IMR-90 (cell line): Measurements from ENCODE around the gene RIOX2. TPM values are rescaled to one million over a fixed set of nuclear protein-coding genes. Genes with fewer than 3 reads are reported as not detected.

ENCODE experiments used
- ATAC-seq: fragments of 200-7000 bp; cut with Tn5 transposase; 2 replicates; pipeline ENCODE4 v1.9.1; 2020; ENCODE audit warnings: low read depth, mild to moderate bottlenecking, moderate library complexity
- BruUV-seq: library from RNA; stranded (reverse); fragments of 400-500 nt; replicated peaks from 2 replicates; lab custom pipeline; 2021; lab: Mats Ljungman, UMichigan
- CTCF ChIA-PET: fragments of 300-600 bp; formaldehyde crosslinking; extraction: SDS; loops from one replicate; lab custom pipeline; 2021; ENCODE audit warnings: antibody characterized with exemption; lab: Yijun Ruan, JAX
- POLR2A ChIA-PET: fragments of 300-600 bp; sonication (Branson Sonifier 250); formaldehyde crosslinking; loops from one replicate; lab custom pipeline; 2022; ENCODE audit warnings: antibody characterized with exemption; ENCODE audit not compliant: unreplicated experiment; lab: Charles Lee
- DNase-seq: peaks from one replicate; pipeline ENCODE4 v3.0.0; 2013
- H2AFZ ChIP-seq: replicated peaks from 2 replicates; pipeline ENCODE3; 2013; ENCODE audit warnings: low read length, mild to moderate bottlenecking; ENCODE audit not compliant: poor library complexity
- H2AK5ac ChIP-seq: 2 replicates; pipeline ENCODE4 v1.6.1; 2013; ENCODE audit warnings: low read depth, low read length, inconsistent platforms
- H2AK9ac ChIP-seq: replicated peaks from 2 replicates; pipeline ENCODE3; 2013; ENCODE audit warnings: mild to moderate bottlenecking, low read depth, low read length, moderate library complexity; ENCODE audit not compliant: poor library complexity
- H2BK120ac ChIP-seq: 2 replicates; pipeline ENCODE4 v1.6.1; 2013; ENCODE audit warnings: low read depth, low read length, inconsistent platforms
- H2BK15ac ChIP-seq: 3 replicates; pipeline ENCODE4 v1.6.1; 2013; ENCODE audit warnings: low read depth, low read length, inconsistent platforms
- H2BK20ac ChIP-seq: 2 replicates; pipeline ENCODE4 v1.6.1; 2013; ENCODE audit warnings: low read depth, mild to moderate bottlenecking, inconsistent platforms, low read length, moderate library complexity
- H2BK5ac ChIP-seq: 2 replicates; pipeline ENCODE4 v1.6.1; 2013; ENCODE audit warnings: mild to moderate bottlenecking, low read depth, low read length, inconsistent platforms; ENCODE audit not compliant: poor library complexity, severe bottlenecking
- H3K14ac ChIP-seq: replicated peaks from 2 replicates; pipeline ENCODE4 v1.6.1; 2013; ENCODE audit warnings: low read depth, low read length, inconsistent platforms
- H3K18ac ChIP-seq: 2 replicates; pipeline ENCODE4 v1.6.1; 2013; ENCODE audit warnings: low read depth, low read length, control low read depth
- H3K23ac ChIP-seq: 2 replicates; pipeline ENCODE4 v1.6.1; 2013; ENCODE audit warnings: low read depth, low read length, inconsistent platforms
- H3K27ac ChIP-seq: 2 replicates; pipeline ENCODE4 v1.5.1; 2013; ENCODE audit warnings: mild to moderate bottlenecking, control low read depth, low read length; ENCODE audit not compliant: insufficient read depth
- H3K27me3 ChIP-seq: 2 replicates; pipeline ENCODE4 v1.6.1; 2013; ENCODE audit warnings: low read length; ENCODE audit not compliant: control insufficient read depth, insufficient read depth
- H3K36me3 ChIP-seq: 2 replicates; pipeline ENCODE4 v1.6.1; 2013; ENCODE audit warnings: low read length, mixed read lengths; ENCODE audit not compliant: control insufficient read depth, insufficient read depth
- H3K4ac ChIP-seq: 2 replicates; pipeline ENCODE4 v1.6.1; 2013; ENCODE audit warnings: low read depth, low read length, inconsistent platforms
- H3K4me1 ChIP-seq: 2 replicates; pipeline ENCODE4 v1.6.1; 2013; ENCODE audit warnings: low read length, mixed read lengths; ENCODE audit not compliant: control insufficient read depth, insufficient read depth
- H3K4me2 ChIP-seq: 2 replicates; pipeline ENCODE4 v1.6.1; 2013; ENCODE audit warnings: low read depth, mild to moderate bottlenecking, control low read depth, low read length, moderate library complexity
- H3K4me3 ChIP-seq: 2 replicates; pipeline ENCODE4 v1.5.1; 2013; ENCODE audit warnings: low read depth, mild to moderate bottlenecking, control low read depth, low read length, moderate library complexity; ENCODE audit not compliant: insufficient read depth
- H3K56ac ChIP-seq: 2 replicates; pipeline ENCODE4 v1.6.1; 2013; ENCODE audit warnings: low read length, inconsistent platforms; ENCODE audit not compliant: insufficient read depth; ENCODE audit errors: extremely low read depth
- H3K79me1 ChIP-seq, 2 experiments: 2 replicates each; pipeline ENCODE4 v1.6.1; 2013; ENCODE audit warnings: low read length in 2 of 2, inconsistent platforms in 1 of 2, low read depth in 1 of 2
- H3K9ac ChIP-seq: 2 replicates; pipeline ENCODE4 v1.6.1; 2013; ENCODE audit warnings: low read depth, low read length, control low read depth
- H3K9me1 ChIP-seq: 2 replicates; pipeline ENCODE4 v1.6.1; 2013; ENCODE audit warnings: low read length, inconsistent platforms; ENCODE audit not compliant: insufficient read depth
- H3K9me3 ChIP-seq: 2 replicates; pipeline ENCODE4 v1.6.1; 2013; ENCODE audit warnings: low read length; ENCODE audit not compliant: control insufficient read depth, insufficient read depth
- H4K20me1 ChIP-seq: 2 replicates; pipeline ENCODE4 v1.6.1; 2013; ENCODE audit warnings: low read length, inconsistent platforms; ENCODE audit not compliant: insufficient read depth
- H4K5ac ChIP-seq: 2 replicates; pipeline ENCODE4 v1.6.1; 2013; ENCODE audit warnings: mild to moderate bottlenecking, low read depth, low read length, control low read depth
- H4K8ac ChIP-seq, 2 experiments: 2 replicates each; pipeline ENCODE4 v1.6.1; 2013; ENCODE audit warnings: low read depth in 2 of 2, low read length in 2 of 2, control low read depth in 1 of 2, inconsistent platforms in 1 of 2
- H4K91ac ChIP-seq: 2 replicates; pipeline ENCODE4 v1.6.1; 2013; ENCODE audit warnings: low read depth, low read length, inconsistent platforms; ENCODE audit not compliant: insufficient read depth
- CEBPB ChIP-seq: IDR thresholded peaks from 2 replicates; pipeline ENCODE4 v1.6.1; 2012; ENCODE audit warnings: low read depth, low read length, improper control_type of control experiment
- CHD1 ChIP-seq: IDR thresholded peaks from 2 replicates; pipeline ENCODE4 v1.6.1; 2012; ENCODE audit warnings: low read depth, low read length, improper control_type of control experiment
- CTCF ChIP-seq: conservative IDR thresholded peaks from 2 replicates; pipeline ENCODE4 v1.5.1; 2012; ENCODE audit warnings: mild to moderate bottlenecking, low read depth, low read length, improper control_type of control experiment
- ELK1 ChIP-seq: fragments of 150-350 bp; IDR thresholded peaks from 2 replicates; pipeline ENCODE4 v1.6.1; 2016; ENCODE audit warnings: low read depth, mild to moderate bottlenecking, low read length, moderate library complexity, borderline replicate concordance
- MAFK ChIP-seq: IDR thresholded peaks from 2 replicates; pipeline ENCODE4 v1.6.1; 2012; ENCODE audit warnings: low read depth, low read length, improper control_type of control experiment
- MAZ ChIP-seq: IDR thresholded peaks from 2 replicates; pipeline ENCODE4 v1.6.1; 2012; ENCODE audit warnings: low read depth, mild to moderate bottlenecking, low read length, improper control_type of control experiment, moderate library complexity, borderline replicate concordance
- NFE2L2 ChIP-seq: fragments of 150-350 bp; IDR thresholded peaks from 2 replicates; pipeline ENCODE4 v1.6.1; 2016; ENCODE audit warnings: low read depth, mild to moderate bottlenecking, low read length
- POLR2A ChIP-seq: IDR thresholded peaks from 2 replicates; pipeline ENCODE4 v1.6.1; 2012; ENCODE audit warnings: mild to moderate bottlenecking, low read depth, low read length
- RAD21 ChIP-seq: IDR thresholded peaks from 2 replicates; pipeline ENCODE4 v1.6.1; 2012; ENCODE audit warnings: low read length, improper control_type of control experiment
- RCOR1 ChIP-seq: IDR thresholded peaks from 2 replicates; pipeline ENCODE4 v1.6.1; 2012; ENCODE audit warnings: mild to moderate bottlenecking, low read length, improper control_type of control experiment; ENCODE audit not compliant: insufficient replicate concordance
- SMC3 ChIP-seq: fragments of 150-350 bp; IDR thresholded peaks from 2 replicates; pipeline ENCODE4 v1.6.1; 2016; ENCODE audit warnings: low read depth, mild to moderate bottlenecking, antibody characterized with exemption, low read length, moderate library complexity
- USF2 ChIP-seq: fragments of 150-350 bp; IDR thresholded peaks from 2 replicates; pipeline ENCODE4 v1.6.1; 2017; ENCODE audit warnings: mild to moderate bottlenecking, antibody characterized with exemption, low read length, low read depth
- WGBS, 2 experiments: methylation state at CpG; one replicate each; pipeline versions ENCODE4 v1.1.5 to v1.1.7; 2013; ENCODE audit warnings: missing lambda C conversion rate in 2 of 2; ENCODE audit not compliant: insufficient read length in 1 of 2; ENCODE audit errors: extremely low coverage in 2 of 2; 5-methylcytosine and 5-hydroxymethylcytosine counted together
- dilution Hi-C: fragments of 300-500 bp; cut with HindIII; formaldehyde crosslinking; loops from one replicate; pipeline ENCODE4 v1.14.3; 2018; ENCODE audit warnings: low sequenced_read_pairs; ENCODE audit not compliant: unreplicated experiment
- in situ Hi-C: fragments of 300-500 bp; cut with MboI; formaldehyde crosslinking; loops from 3 replicates; pipeline ENCODE4 v1.14.3; 2019; ENCODE audit warnings: low sequenced_read_pairs, inconsistent platforms, mixed read lengths
- intact Hi-C: fragments of 100-400 bp; cut with micrococcal nuclease; formaldehyde crosslinking; loops from 2 replicates; pipeline ENCODE4 v1.10.0; 2022
- polyA plus RNA-seq, 3 experiments: library from polyadenylated mRNA; depleted of rRNA; stranded (reverse); fragments of >200 nt; gene quantifications; 2 replicates each; pipeline ENCODE4 v1.2.3, GENCODE V29; 2012; ENCODE audit warnings: low replicate concordance in 1 of 3
- total RNA-seq: library from RNA; depleted of rRNA; stranded (reverse); fragments of >200 nt; gene quantifications from 2 replicates; pipeline ENCODE4 v1.2.3, GENCODE V29; 2012

The RIOX2 gene
- total and polyA plus RNA-seq, 2 of the 4 experiments (the other 2 are of a cell fraction), result 17.2 to 26.7 TPM

DNA sequence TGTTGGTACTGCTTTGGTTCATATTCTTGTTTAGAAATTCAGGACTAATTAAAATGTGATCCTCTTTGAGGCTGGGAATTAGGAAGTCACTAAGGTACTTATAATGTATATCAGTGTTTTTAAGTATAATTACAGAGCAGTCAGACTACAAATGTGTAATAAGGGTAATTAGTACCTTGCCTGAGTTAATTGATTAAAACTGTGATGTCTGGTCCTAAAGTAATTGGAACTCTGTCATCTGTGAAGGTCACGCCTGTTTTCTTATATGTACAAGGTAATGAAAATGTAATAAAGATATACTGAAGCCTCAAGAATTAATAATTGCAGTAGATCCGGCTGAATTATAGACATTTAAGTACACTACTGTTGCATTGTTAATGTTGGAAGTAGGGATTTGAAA lies 32.8 kb downstream of the RIOX2 start:
- ATAC-seq, result no peak
- no peaks in the 10 kb centered on the region for H3K4me1 ChIP-seq
- H3K4ac ChIP-seq, result no peak overlapping the region
- H3K36me3 ChIP-seq, result peaks cover 13% of the 10 kb centered on the region
- no CpG with 5 or more reads among the region's 2 CpGs for WGBS, 2 experiments
- H3K14ac ChIP-seq, result no peak overlapping the region
- no peaks in the 10 kb centered on the region for H3K79me1 ChIP-seq
- H4K5ac ChIP-seq, result no peak overlapping the region
- no peak overlapping the region for H3K9ac ChIP-seq
- no peak overlapping the region for H3K4me2 ChIP-seq
- no peak overlapping the region for H3K23ac ChIP-seq
- H3K4me3 ChIP-seq, result no peak overlapping the region
- no TSS peak for BruUV-seq
- no peak overlapping the region for H2AFZ ChIP-seq
- TF ChIP-seq CEBPB (no peak), SMC3 (no peak), RAD21 (no peak), USF2 (no peak), POLR2A (no peak), RCOR1 (no peak), NFE2L2 (no peak), MAZ (no peak), CTCF (no peak), ELK1 (no peak), MAFK (no peak), CHD1 (no peak)
- no peak overlapping the region for H2AK5ac ChIP-seq
- no peak overlapping the region for H2BK120ac ChIP-seq
- no peak overlapping the region for H3K27ac ChIP-seq
- DNase-seq, result no peak
- H2AK9ac ChIP-seq, result no peak overlapping the region
- in situ Hi-C loops (no loop called here), dilution Hi-C loops (no loop called here), intact Hi-C loops (no loop called here)
- POLR2A ChIA-PET, result no interaction called here
- no peak overlapping the region for H3K56ac ChIP-seq
- peaks cover 3% of the 10 kb centered on the region for H3K9me1 ChIP-seq
- H3K27me3 ChIP-seq, result no peaks in the 10 kb centered on the region
- no peak overlapping the region for H4K8ac ChIP-seq
- H4K20me1 ChIP-seq, result no peaks in the 10 kb centered on the region
- no peak overlapping the region for H2BK20ac ChIP-seq
- no peaks in the 10 kb centered on the region for H3K9me3 ChIP-seq
- no peak overlapping the region for H4K91ac ChIP-seq
- CTCF ChIA-PET, result no interaction called here
- no peak overlapping the region for H3K18ac ChIP-seq
- no peak overlapping the region for H2BK15ac ChIP-seq
- H2BK5ac ChIP-seq, result no peak overlapping the region
